BLaER1 treated with 17β-estradiol and CSF1 and Interleukin-3, amounts not matched to agents 10 nM and 100 nM (cell line): Measurements from ENCODE around the gene VIT.

ENCODE experiments used
- H3K27ac ChIP-seq, 11 experiments: shearing (Covaris generic); formaldehyde crosslinking; 2 replicates each; pipeline ENCODE4 v1.8.1; 2022
- H3K27me3 ChIP-seq, 11 experiments: shearing (Covaris generic); formaldehyde crosslinking; 2 replicates each; pipeline ENCODE4 v1.8.1; 2022
- H3K36me3 ChIP-seq, 11 experiments: shearing (Covaris generic); formaldehyde crosslinking; 2 replicates each; pipeline ENCODE4 v1.8.1; 2022
- H3K4me1 ChIP-seq, 10 experiments: shearing (Covaris generic); formaldehyde crosslinking; 2 replicates each; pipeline ENCODE4 v1.8.1; 2022
- H3K4me2 ChIP-seq, 11 experiments: shearing (Covaris generic); formaldehyde crosslinking; 2 replicates each; pipeline ENCODE4 v1.8.1; 2022
- H3K4me3 ChIP-seq, 10 experiments: shearing (Covaris generic); formaldehyde crosslinking; 2 replicates each; pipeline ENCODE4 v1.8.1; 2022
- H3K9ac ChIP-seq, 11 experiments: shearing (Covaris generic); formaldehyde crosslinking; 2 replicates each; pipeline ENCODE4 v1.8.1; 2022
- H3K9me3 ChIP-seq, 11 experiments: shearing (Covaris generic); formaldehyde crosslinking; replicated peaks in 1 of 11; 2 replicates each; pipeline ENCODE4 v1.8.1; 2022
- H4K20me1 ChIP-seq, 11 experiments: shearing (Covaris generic); formaldehyde crosslinking; 2 replicates each; pipeline ENCODE4 v1.8.1; 2022
- Cebpa-rat ChIP-seq, 11 experiments: shearing (Covaris generic); IDR thresholded peaks; 2 replicates each; pipeline ENCODE4 v1.8.1; 2022

The VIT gene

GRCh38 chr2:36659872-36660312, 36.6 kb upstream of the VIT start:
- no peak for TF ChIP-seq Cebpa-rat (IDR thresholded peaks at IDR 0.05)
- Histone ChIP-seq H3K4me1 (no peaks in the 10 kb centered on the region), H4K20me1 (no peaks in the 10 kb centered on the region), H3K4me2 (no peak overlapping the region), H3K9me3 (no peaks in the 10 kb centered on the region), H3K9ac (no peak overlapping the region), H3K4me3 (no peak overlapping the region), H3K27ac (no peak overlapping the region), H3K36me3 (no peaks in the 10 kb centered on the region), H3K27me3 (no peaks in the 10 kb centered on the region)

- no peaks in the 10 kb centered on the region for H3K4me1 ChIP-seq
- H3K4me3 ChIP-seq: no peak overlapping the region
- H3K9ac ChIP-seq: no peak overlapping the region
- no peak overlapping the region for H3K27ac ChIP-seq
- H3K36me3 ChIP-seq: no peaks in the 10 kb centered on the region
- H4K20me1 ChIP-seq: no peaks in the 10 kb centered on the region
- H3K27me3 ChIP-seq: no peaks in the 10 kb centered on the region
- TF ChIP-seq Cebpa-rat (IDR thresholded peaks at IDR 0.05): no peak
- no peak overlapping the region for H3K4me2 ChIP-seq
- no peaks in the 10 kb centered on the region for H3K9me3 ChIP-seq
Observed at GRCh38 chr2:36662638-36663037, 33.9 kb upstream of the VIT start.

- Histone ChIP-seq H3K27me3 (no peaks in the 10 kb centered on the region), H4K20me1 (no peaks in the 10 kb centered on the region), H3K9me3 (no peaks in the 10 kb centered on the region), H3K4me3 (no peak overlapping the region), H3K9ac (no peak overlapping the region), H3K4me1 (no peaks in the 10 kb centered on the region), H3K36me3 (no peaks in the 10 kb centered on the region), H3K27ac (no peak overlapping the region), H3K4me2 (no peak overlapping the region)
- TF ChIP-seq Cebpa-rat (IDR thresholded peaks at IDR 0.05): no peak
Observed at GRCh38 chr2:36663295-36663694, 33.2 kb upstream of the VIT start.

GRCh38 chr2:36663851-36664695, 32.4 kb upstream of the VIT start:
- Histone ChIP-seq H3K27ac (no peak overlapping the region), H3K4me1 (no peaks in the 10 kb centered on the region), H3K4me3 (no peak overlapping the region), H3K27me3 (no peaks in the 10 kb centered on the region), H3K9me3 (no peaks in the 10 kb centered on the region), H4K20me1 (no peaks in the 10 kb centered on the region), H3K4me2 (no peak overlapping the region), H3K36me3 (no peaks in the 10 kb centered on the region), H3K9ac (no peak overlapping the region)
- TF ChIP-seq Cebpa-rat (IDR thresholded peaks at IDR 0.05): no peak

GRCh38 chr2:36664696-36665076, 31.8 kb upstream of the VIT start:
- H3K4me2 ChIP-seq: no peak overlapping the region
- H3K36me3 ChIP-seq: no peaks in the 10 kb centered on the region
- H3K9ac ChIP-seq: no peak overlapping the region
- no peaks in the 10 kb centered on the region for H3K9me3 ChIP-seq
- H3K27me3 ChIP-seq: no peaks in the 10 kb centered on the region
- no peaks in the 10 kb centered on the region for H3K4me1 ChIP-seq
- H3K4me3 ChIP-seq: no peak overlapping the region
- no peak for TF ChIP-seq Cebpa-rat (IDR thresholded peaks at IDR 0.05)
- H3K27ac ChIP-seq: no peak overlapping the region
- no peaks in the 10 kb centered on the region for H4K20me1 ChIP-seq

GRCh38 chr2:36667931-36668330, 28.6 kb upstream of the VIT start:
- Histone ChIP-seq H3K4me1 (no peaks in the 10 kb centered on the region), H3K9ac (no peak overlapping the region), H3K36me3 (no peaks in the 10 kb centered on the region), H3K4me2 (no peak overlapping the region), H3K9me3 (no peaks in the 10 kb centered on the region), H4K20me1 (no peaks in the 10 kb centered on the region), H3K27ac (no peak overlapping the region), H3K4me3 (no peak overlapping the region), H3K27me3 (no peaks in the 10 kb centered on the region)
- no peak for TF ChIP-seq Cebpa-rat (IDR thresholded peaks at IDR 0.05)

- Histone ChIP-seq H3K9ac (no peak overlapping the region), H3K4me2 (no peak overlapping the region), H3K36me3 (no peaks in the 10 kb centered on the region), H4K20me1 (no peaks in the 10 kb centered on the region), H3K27ac (no peak overlapping the region), H3K4me1 (no peaks in the 10 kb centered on the region), H3K27me3 (no peaks in the 10 kb centered on the region), H3K4me3 (no peak overlapping the region), H3K9me3 (no peaks in the 10 kb centered on the region)
- TF ChIP-seq Cebpa-rat (IDR thresholded peaks at IDR 0.05): no peak
Observed at GRCh38 chr2:36670881-36671595, 25.5 kb upstream of the VIT start.

GRCh38 chr2:36671731-36672130, 24.8 kb upstream of the VIT start:
- no peak for TF ChIP-seq Cebpa-rat (IDR thresholded peaks at IDR 0.05)
- Histone ChIP-seq H3K4me3 (no peak overlapping the region), H3K4me1 (peaks cover 0 to 2% (median under 1%) of the 10 kb centered on the region in 10 experiments; a peak in 10 of 20 replicates), H3K27me3 (no peaks in the 10 kb centered on the region), H3K9me3 (no peaks in the 10 kb centered on the region), H4K20me1 (no peaks in the 10 kb centered on the region), H3K9ac (no peak overlapping the region), H3K27ac (no peak overlapping the region), H3K4me2 (no peak overlapping the region), H3K36me3 (no peaks in the 10 kb centered on the region)

- no peaks in the 10 kb centered on the region for H3K27me3 ChIP-seq
Observed at GRCh38 chr2:36672199-36672598, 24.3 kb upstream of the VIT start.

More at GRCh38 chr2:36672199-36672598, 24.3 kb upstream of the VIT start:
- TF ChIP-seq Cebpa-rat (IDR thresholded peaks at IDR 0.05): no peak
- Histone ChIP-seq H3K9me3 (no peaks in the 10 kb centered on the region), H3K27ac (no peak overlapping the region), H3K4me1 (peaks cover 2 to 7% (median 5%) of the 10 kb centered on the region in 10 experiments), H3K4me3 (no peak overlapping the region), H3K4me2 (no peak overlapping the region), H4K20me1 (no peaks in the 10 kb centered on the region), H3K9ac (no peak overlapping the region), H3K36me3 (no peaks in the 10 kb centered on the region)
